Activated effector memory CD4-positive, alpha-beta T cell treated with Interleukin-2 at 50 U/mL for 16 hours (primary cell): ENCODE measurements around the gene CPNE5.
"Not testable (repeated sequence)": the region's sequence is repeated elsewhere in the genome, so short reads cannot be mapped to it uniquely, and the experiment has no call there.

Experiments used
- DNase-seq: peaks from one replicate; pipeline ENCODE4 v3.0.0-alpha.2; 2020

CPNE5 gene

GRCh38 chr6:36718560-36718959 is 120.7 kb downstream of the CPNE5 start:
- no peak for DNase-seq

GRCh38 chr6:36717871-36718540 is 121.2 kb downstream of the CPNE5 start:
- no peak for DNase-seq

GRCh38 chr6:36717231-36717825 is 121.9 kb downstream of the CPNE5 start:
- DNase-seq, result no peak

GRCh38 chr6:36716476-36717093 is 122.7 kb downstream of the CPNE5 start:
- no peak for DNase-seq

GRCh38 chr6:36715469-36715868 is 123.8 kb downstream of the CPNE5 start:
- DNase-seq, result no peak

GRCh38 chr6:36714511-36714910 is 124.7 kb downstream of the CPNE5 start:
- no peak for DNase-seq

GRCh38 chr6:36713846-36714245 is 125.4 kb downstream of the CPNE5 start:
- DNase-seq, result no peak

- no peak for DNase-seq
Measured at GRCh38 chr6:36712816-36713215, 126.4 kb downstream of the CPNE5 start.

- DNase-seq, result no peak
Measured at GRCh38 chr6:36706339-36706738, 132.9 kb downstream of the CPNE5 start.

GRCh38 chr6:36704961-36705577 is 134.2 kb downstream of the CPNE5 start:
- DNase-seq, result not testable (repeated sequence)

GRCh38 chr6:36703982-36704381 is 135.3 kb downstream of the CPNE5 start:
- DNase-seq, result no peak

- DNase-seq, result no peak
Measured at GRCh38 chr6:36703081-36703606, 136.1 kb downstream of the CPNE5 start.

- no peak for DNase-seq
Measured at GRCh38 chr6:36702656-36703055, 136.6 kb downstream of the CPNE5 start.

- no peak for DNase-seq
Measured at GRCh38 chr6:36701401-36701991, 137.7 kb downstream of the CPNE5 start.

- no peak for DNase-seq
Measured at GRCh38 chr6:36700831-36701230, 138.4 kb downstream of the CPNE5 start.

GRCh38 chr6:36700071-36700812 is 139.0 kb downstream of the CPNE5 start:
- DNase-seq, result no peak

- no peak for DNase-seq
Measured at GRCh38 chr6:36699348-36699747, 139.9 kb downstream of the CPNE5 start.

- no peak for DNase-seq
Measured at GRCh38 chr6:36698871-36699271, 140.4 kb downstream of the CPNE5 start.

GRCh38 chr6:36698196-36698595 is 141.0 kb downstream of the CPNE5 start:
- DNase-seq, result no peak

GRCh38 chr6:36697481-36697903 is 141.8 kb downstream of the CPNE5 start, which contains the start of gene RAB44:
TSS of gene RAB44 (plus strand) at chr6:36697826. CDS start at chr6:36704236, 6,410 bp downstream.
- no peak for DNase-seq

GRCh38 chr6:36695414-36695813 is 143.8 kb downstream of the CPNE5 start:
- no peak for DNase-seq

GRCh38 chr6:36694616-36695015 is 144.6 kb downstream of the CPNE5 start:
- no peak for DNase-seq
